Stimulated activated CD8-positive, alpha-beta memory T cell treated with anti-CD3 and anti-CD28 coated beads, Interleukin-7, amount 100 ng/mL, for 48 hours (primary cell): ENCODE data around the gene MRC2.

Experiments
- DNase-seq, 2 donors: peaks; one replicate each; pipeline ENCODE4 v3.0.0-alpha.2; 2020; ENCODE audit warnings: low read depth in 1 of 2; ENCODE audit errors: extremely low read depth in 1 of 2

The MRC2 gene

DNA sequence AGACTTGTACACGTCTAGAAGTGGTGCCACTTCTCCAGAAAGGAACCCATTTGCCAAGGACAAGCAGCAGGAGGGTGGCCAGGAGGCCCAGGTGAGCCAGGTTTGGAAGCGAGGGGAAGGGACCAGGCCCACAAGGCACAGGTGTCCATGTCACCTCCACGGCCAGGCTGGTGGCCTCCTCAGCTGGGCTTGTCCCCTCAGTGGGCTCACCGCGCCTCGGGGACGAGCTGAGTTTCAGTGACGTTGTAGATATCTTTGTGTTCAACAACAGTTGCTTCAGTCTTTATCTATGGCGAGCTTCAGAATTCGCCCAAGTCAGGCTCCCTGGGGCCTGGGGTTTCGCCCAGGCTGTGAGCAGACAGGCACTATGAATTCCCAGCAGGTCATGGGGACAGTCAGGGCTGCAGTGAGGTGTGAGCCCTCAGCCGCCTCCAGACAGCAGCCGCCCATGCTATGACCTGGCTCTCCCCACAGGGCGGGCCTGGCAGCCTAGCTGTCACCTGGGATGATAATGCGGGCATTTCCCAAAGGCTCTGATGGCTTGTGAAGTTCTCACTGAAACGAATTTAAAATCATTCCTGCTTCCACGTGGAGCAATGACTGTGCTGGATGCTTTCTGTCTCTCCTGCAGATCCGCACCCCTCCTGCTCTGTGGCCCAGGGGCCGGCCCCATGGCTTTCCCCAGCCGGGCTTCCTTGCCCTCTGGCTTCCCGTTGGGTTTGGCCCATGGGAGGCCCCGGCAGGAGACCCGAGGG, 89.5 kb downstream of the MRC2 start:
- DNase-seq = no peak

DNA sequence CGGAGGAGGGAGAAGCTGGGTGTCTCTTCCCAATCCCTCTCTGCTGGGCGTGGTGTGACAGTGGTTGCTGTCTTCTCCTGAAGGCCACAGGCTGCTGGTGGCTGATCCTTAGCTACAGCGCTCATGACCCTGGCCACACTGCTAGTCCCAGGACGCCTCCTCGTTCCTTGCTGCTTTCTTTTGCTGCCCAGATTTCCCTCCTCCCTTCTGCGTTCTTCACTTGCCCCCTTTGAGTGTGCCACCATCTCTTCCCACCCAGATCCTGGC, 90.1 kb downstream of the MRC2 start:
- no peak for DNase-seq

DNA sequence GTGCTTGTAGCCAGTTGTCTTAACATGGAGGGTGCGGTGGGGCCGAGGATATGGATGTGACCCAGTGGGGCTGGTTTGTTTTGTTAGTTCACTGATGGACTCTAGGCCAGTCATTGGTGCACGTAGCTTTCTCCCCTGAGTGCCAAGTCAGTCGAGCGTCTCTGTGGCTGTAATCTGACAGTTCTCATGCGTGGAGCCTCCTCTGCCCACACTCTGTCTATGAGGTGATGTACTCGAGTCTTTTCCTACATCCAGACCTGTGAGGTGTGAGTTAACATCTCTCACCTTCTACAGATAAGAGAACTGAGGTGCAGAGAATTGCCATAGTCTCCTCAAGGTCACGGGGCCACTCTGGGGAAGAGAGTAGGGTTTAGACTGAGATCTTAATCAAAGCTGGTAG, 90.4 kb downstream of the MRC2 start:
- DNase-seq = no peak

DNA sequence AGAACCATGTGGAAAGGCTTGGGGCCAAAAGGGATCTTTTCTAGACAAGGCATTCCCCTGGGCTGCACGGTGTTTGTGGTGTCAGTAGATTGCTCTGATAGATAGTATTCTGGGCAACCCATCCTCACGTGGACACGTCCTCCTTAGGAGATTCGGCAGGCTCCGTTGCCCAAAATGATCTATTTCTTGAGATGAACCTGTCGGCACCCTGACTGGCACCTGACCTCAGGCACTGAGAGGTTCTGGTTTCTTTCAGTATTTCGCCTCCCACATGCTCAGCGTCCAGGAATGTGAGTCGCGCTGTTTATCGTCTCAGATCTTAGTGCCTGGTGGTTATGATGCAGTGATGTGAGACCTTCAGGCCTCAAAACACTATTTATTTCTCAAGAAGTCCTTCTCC, 91.0 kb downstream of the MRC2 start:
- peak in 1 of 2 donors; percentile 54 for DNase-seq

DNA sequence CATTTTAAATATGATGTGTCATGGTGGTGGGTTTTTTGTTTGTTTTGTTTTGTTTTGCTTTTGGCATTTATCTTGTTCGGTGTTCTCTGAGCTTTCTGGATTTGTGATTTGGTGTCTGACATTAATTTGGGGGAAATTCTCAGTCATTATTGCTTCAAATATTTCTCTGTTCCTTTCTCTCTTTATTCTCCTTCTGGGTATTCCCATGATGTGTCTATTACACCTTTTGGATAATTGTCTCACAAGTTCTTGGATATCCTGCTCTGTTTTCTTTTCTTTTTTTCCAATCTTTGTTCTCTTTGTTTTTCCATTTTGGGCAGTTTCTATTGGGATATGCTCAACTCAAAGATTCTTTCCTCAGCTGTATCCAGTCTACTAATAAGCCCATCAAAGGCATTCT, 92.1 kb downstream of the MRC2 start:
- DNase-seq = no peak

DNA sequence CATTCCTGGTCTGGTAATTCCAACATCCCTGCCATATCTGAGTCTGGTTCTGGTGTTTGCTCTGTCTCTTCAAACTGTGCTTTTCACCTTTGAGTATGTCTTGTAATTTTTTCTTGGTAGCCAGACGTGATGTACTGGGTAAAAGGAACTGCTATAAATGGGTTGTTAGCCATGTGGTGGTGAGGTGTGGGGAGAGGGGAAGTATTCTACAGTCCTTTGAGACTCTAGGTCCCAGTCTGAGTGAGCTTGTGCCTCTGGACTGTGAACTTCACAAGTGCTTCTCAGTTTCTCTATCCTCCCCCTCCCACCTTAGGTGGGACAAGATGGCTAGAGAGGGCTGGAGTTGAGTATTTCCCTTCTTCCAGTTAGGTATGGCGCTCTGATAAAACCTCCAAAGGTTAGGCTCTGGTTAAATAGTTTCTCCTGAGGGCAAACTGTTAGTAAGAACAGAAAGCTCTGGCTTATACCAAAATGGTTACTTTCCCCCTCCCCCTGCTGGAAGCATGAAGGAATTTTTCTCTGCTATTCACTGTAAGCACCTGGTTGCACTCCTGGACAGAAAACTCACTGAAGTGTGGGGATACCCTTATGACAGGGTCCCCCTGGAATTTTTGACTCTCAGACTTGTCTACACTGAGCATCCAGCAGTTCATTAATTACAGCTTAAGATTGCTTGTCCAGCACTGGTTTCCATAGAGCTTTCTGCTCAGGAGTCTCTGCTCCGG, 92.8 kb downstream of the MRC2 start:
- no peak for DNase-seq

DNA sequence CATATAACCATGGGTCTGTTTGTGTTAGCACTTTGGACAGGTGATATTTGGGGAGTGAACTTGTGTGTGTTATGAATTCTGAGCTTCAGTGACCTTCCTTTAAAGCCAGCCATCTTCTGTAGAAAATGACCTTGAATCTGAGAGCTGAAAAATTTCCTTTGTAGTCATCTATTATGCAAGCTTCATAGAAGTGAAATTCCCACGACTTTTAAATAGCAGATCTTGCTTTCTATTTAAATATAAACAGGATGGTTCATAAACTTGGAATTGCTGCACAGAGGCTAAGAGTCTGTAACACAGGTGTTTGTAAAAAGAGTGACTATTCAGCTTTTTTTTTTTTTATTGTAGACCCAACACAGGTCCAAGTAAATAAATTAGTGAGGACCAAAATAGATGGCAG, 95.2 kb downstream of the MRC2 start:
- no peak for DNase-seq

DNA sequence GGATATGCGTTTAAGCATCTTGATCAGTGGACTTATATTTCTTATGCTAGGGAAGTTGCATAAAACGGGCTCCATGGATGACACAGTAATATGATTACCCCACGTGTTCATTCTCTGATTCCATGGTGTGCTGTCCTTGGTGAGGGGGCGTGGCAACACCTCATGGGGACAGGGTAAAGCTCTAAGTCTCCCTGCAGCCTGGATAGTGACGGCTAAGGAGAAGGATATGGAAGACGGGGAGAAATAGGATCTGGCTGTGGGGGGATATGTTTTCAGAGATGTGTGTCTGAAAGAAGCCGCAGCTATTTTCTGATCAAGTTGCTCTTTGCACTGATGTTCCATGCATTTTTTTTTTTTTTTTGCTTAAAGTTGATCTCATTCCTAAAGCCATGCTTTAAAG, 96.4 kb downstream of the MRC2 start:
- no peak for DNase-seq

DNA sequence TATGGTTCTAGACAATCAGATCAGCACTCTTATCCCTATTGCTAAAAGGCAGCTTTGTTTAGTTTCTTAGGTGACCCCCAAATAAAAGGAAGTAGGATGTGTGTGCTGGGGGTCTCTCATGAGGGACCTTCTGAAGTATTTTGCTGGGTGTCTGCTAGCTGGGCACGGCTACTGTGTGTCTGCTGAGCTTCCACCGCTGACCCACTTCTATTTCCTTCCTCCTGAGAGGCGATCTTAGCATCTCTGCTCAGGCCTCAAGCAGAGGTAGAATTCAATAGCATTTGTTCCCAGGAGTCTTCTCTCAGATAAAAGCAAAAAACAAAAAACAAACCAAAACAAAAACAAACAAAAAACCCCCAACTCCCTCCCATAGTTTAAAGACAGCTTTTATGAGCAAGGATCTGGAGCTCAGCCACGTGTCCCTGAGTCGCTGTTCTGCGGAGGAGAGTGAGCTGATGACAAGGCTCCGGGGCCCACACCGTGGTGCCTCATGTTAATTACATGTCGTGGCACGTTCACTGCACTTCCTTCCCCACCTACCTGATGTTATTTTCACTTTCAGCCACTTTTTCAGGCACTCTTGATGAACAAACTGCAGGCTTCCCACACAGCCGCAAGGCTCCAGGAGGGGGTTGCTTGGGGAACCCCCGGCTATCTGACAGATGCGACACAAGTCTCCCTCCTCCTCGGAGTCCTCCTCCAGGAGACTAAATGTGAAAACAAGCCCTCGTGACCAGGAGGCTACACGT, 97.1 kb downstream of the MRC2 start:
- peak; percentile 66 to 87 for DNase-seq

DNA sequence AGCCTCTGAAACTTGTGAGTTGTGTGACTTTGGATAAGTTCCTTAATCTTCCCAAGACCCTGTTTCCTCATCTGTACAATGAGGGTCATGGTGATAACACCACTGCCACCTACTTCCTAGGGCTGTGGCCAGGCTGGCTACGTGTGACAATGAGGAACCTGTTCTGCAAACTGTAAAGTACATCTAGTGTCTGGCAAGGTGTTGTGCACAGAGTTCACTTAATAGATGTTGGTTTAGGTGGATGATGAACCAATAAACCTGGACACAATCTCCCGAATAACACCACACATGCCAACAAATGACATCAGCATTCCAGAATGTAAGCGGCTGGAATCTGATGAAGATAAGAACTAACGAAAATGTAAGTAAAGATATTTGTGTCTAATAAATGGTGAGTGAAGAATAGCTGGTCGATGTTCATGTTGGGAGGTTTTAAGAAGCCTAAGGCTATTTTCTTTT, 98.3 kb downstream of the MRC2 start:
- DNase-seq = no peak

DNA sequence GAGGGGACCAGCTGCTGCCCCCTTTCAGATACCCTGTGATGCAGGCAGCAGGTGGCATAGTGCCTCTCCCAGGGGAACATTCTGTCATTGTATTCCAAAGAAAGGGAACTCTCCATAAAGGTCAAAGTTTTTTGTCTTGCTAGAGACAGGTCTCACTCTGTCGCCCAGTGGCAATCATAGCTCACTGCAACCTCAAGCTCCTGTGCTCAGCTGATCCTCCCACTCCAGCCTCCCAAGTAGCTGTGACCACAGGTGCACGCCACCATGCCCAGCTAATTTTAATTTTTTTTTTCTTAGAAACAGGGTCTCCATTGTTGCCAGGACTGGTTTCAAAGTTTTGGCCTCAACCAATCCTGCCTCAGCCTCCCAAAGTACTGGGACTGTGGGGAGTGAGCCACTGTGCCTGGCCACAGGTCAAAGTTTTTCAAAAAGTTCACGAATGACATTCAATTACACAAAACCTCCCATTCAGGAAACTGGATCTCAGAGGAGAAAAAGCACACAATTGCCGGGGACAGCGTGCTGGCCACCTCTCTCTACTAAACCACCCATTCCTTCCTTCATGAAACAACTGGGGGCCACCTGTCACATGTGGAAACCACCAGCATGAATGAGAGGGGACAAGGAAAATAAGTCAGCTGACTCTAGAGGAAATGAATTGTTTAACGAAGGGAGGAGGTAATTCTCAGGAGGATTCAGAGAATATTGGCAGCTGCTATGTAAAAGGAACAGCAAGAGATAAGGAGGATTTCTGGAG, 100.6 kb downstream of the MRC2 start:
- no peak for DNase-seq

DNA sequence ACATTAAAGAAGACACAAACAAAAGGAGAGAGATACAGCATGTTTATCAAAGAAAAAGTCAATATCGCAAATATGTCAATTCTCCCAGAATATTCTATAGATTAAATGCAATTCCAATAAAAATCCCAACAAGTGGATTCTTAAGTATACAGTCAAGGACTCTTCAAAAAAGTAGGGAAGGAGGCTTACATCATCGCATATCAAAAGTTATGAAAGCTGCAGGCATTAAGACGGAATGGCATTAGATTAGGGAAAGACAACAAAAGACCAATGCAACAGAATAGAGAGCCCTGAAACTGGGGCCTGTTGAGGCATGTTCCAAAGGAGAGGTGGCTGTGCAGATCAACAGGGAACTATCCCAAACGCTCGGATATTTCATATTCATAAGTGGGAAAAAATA, 104.7 kb downstream of the MRC2 start:
- no peak for DNase-seq

DNA sequence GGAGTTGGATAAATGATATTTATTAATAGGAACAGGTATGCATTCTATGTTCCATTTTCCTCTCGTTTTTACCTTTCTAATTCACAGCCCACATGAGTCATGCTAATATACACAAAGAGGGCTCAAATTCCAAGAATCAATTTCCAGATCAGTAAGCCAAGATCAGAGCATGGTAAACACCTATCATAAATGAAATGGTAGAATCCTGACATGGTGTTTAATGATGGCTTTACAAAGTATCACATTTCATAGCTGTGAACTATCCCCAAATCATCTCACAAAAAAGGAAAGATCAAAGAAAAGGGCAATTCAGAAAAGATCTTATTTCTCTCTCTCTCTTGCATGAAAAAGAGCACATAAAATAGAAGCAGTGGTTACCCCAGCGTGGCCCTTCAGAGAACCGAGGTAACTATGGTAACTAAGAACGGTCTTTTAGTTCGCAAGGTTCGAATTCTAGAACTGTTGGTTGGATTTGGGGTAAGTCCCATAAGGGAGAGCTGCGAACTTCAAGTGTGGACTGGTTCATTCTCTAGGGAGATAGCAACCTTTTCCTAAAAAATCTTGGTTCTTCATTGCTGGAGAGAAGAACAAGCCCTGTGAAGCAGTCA, 107.7 kb downstream of the MRC2 start:
- no peak for DNase-seq

DNA sequence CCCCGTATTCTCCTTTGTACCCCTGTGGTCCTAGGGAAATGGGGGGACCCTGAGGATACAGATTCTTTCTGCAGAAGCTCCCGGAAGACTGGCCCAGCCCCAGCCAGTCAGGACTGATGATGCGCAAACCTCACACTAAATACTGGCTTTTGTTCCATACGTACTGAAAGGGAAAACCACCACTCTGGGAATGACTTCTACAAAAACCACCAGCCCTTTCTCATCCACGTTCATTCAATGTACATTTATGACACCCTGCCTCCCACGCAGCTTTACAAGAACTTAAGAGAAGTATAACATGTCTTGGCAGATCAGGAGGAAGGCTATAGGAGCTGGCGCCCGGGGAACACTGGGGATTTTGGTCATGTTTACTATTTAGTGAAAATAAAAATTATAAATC, 110.0 kb downstream of the MRC2 start:
- peak in 1 of 2 donors; percentile 44 for DNase-seq

DNA sequence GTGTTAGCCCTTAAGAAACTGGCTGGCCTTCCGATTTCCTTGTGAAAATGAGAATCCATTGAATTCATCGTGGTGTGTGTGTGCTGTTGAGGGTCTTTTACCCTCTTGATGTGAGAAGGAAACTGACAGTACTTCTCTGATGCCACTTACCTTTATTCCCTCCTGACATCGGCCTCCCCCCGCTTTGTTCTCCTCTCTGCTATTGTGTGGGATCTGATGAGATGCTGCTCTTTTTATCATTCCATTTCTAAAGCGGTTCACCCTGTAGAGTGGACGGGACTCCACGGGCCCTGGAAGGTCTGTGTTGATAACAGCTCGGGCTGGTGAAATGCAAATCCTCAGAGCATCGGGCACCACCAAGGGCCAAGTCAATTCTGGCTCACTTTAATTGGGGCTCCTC, 110.8 kb downstream of the MRC2 start:
- no peak for DNase-seq

DNA sequence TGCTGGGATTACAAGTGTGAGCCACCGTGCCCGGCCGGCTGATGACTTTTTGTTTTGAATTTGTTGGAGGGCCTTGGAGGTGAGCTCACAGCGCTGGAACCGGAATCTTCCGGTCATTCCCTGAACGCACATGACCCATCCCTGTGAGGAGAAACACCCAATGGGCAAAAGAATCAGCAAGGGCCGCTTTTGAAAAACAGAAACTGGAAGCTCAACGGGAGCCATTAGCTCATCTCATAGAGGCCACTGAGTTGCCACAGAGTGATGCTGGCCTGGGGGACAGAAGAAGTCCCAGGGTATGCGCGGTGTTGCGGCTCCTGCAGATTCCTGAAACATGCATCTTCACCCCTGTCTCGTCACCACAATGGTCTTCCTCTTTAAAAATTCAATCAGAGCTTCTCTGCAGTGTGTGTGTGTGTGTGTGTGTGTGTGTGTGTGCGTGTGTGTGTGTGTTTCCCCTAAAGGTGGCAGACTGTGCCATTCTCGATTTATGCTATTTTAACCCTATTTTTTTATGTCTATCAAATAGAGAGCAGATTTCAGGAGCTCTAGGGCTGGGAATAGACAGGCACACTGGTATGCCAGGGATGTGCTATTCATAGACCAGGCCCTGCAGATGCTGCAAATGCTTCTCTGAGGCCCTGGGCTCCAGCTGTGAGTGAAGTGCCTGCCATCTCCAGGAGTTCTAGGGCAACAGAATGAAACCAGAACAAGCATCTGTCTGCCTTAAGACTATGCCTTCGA, 112.3 kb downstream of the MRC2 start:
- DNase-seq = no peak

DNA sequence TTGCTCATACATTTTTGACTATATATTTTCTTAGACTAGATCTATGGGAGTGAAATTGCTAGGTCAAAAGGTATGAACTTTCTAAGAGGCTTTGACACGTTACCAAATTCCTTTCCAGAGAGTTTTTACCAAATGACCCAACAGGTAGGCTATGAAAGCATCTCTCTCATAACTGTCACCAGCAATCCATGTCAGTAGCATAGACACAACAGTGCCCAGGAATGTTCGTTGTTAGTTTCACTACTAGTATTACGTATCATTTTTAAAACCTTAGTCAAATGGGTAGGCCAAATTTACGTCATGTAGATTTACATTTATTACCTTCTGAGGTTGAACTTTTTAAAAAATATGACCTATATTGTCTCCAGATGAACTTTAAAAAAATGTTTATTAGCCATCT, 113.8 kb downstream of the MRC2 start:
- no peak for DNase-seq
